ENCODE measurements around the gene PBX3.

PBX3 gene

GRCh38 chr9:126000256-126000655, 253.1 kb downstream of the PBX3 start:
- no peaks in the 10 kb centered on the region for H3K27me3 ChIP-seq (ENCODE audit: insufficient read depth, insufficient read length)
- H3K4me3 ChIP-seq (ENCODE audit: insufficient read length, low read depth): no peak overlapping the region
- H3K4me1 ChIP-seq (ENCODE audit: insufficient read depth, insufficient read length): peaks cover 6% of the 10 kb centered on the region
- H3K36me3 ChIP-seq (ENCODE audit: insufficient read depth, insufficient read length, low read length): no peaks in the 10 kb centered on the region
- TF ChIP-seq ZNF274 (IDR thresholded peaks at IDR 0.05; ENCODE audit: low read depth, low read length) (no peak), SUZ12 (IDR thresholded peaks at IDR 0.05; ENCODE audit: extremely low read depth, insufficient read depth, insufficient read length) (no peak), YY1 (IDR thresholded peaks at IDR 0.05; ENCODE audit: insufficient read depth, insufficient read length) (no peak)
- no peak overlapping the region for H3K9ac ChIP-seq (ENCODE audit: insufficient read length, low read depth)
- DNase-seq (ENCODE audit: low read depth, low spot score): no peak
- no peaks in the 10 kb centered on the region for H3K9me3 ChIP-seq (ENCODE audit: insufficient read depth, low read length)

DNA sequence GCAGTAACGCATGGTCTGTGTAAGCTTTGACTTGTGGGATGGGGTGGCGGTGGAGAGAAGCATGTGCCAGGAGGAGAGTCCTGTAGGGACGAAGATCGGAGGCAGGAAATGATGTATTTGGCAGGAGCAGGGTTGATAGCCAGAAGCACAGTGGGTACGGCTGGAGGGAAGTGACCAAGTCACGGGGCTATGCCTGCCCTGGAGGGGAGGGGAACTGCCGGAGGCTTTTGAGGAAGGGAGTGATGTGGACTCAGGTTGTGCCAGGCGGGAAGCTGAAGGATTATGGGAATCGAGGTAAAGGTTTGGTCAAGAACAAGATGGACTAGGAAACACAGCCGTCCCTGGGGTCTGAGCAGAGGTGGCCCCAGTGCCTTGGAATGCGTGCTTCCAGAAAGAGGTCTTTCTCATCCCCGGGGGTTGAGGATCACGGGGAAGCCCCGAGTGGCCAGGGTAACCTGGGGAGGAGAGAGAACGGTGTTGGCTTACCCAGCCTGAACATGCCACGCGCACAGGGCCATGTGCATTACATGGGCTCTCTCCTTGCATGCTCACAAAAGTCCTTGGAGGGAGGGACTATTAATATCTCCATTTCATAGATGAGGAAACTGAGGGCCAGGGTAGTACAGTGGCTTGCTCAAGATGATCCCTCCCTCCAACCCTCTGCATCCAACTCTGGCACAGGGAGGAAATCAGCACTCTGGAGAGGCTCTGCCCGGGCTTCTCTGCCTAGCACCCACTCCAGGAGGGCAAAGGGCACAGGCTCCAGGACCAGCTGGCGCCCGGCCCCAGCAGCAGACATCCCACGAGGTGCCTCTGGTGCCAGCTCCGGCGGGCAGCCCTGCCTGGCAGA, 253.8 kb downstream of the PBX3 start:
- no peaks in the 10 kb centered on the region for H3K36me3 ChIP-seq (ENCODE audit: insufficient read depth, insufficient read length, low read length)

DNA sequence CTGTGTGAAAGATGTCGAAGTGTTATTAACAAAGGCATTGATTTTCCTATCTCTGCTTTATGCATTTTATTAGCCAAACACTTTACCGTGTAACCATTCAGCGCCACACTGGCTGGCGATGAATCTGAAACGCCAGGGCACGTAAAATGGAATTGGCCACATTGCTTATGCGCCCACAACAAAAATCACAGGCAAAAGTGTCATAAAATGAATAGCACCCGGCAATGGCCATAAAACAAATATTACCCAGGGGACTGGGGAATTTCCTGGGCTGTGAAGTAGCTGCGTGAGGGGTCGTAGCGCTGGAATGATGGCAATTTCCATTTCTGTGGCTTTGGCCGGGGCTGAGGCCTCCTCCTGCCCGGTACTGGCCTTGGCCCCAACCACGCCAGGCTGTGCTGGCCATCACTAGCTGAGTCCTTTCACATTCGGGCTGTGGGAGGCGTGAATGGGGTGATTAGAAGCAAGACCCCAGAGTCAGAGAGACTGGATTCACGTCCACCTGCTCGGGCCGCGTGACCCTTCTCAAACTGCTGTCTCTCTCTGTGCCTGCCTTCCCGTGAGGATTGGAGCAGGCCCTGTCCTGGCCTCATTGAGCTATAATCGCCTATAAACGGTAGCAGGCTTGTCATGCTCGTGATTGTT, 254.5 kb downstream of the PBX3 start:
- Histone ChIP-seq H3K9ac (ENCODE audit: insufficient read length, low read depth) (no peak overlapping the region), H3K4me1 (ENCODE audit: insufficient read depth, insufficient read length) (peaks cover 6% of the 10 kb centered on the region), H3K9me3 (ENCODE audit: insufficient read depth, low read length) (peaks cover 3% of the 10 kb centered on the region; the same call in 1 of the 2 replicates), H3K4me3 (ENCODE audit: insufficient read length, low read depth) (no peak overlapping the region), H3K27me3 (ENCODE audit: insufficient read depth, insufficient read length) (no peaks in the 10 kb centered on the region), H3K36me3 (ENCODE audit: insufficient read depth, insufficient read length, low read length) (no peaks in the 10 kb centered on the region)
- DNase-seq (ENCODE audit: low read depth, low spot score): no peak
- TF ChIP-seq SUZ12 (IDR thresholded peaks at IDR 0.05; ENCODE audit: extremely low read depth, insufficient read depth, insufficient read length) (no peak), YY1 (IDR thresholded peaks at IDR 0.05; ENCODE audit: insufficient read depth, insufficient read length) (no peak)

More for the DNA sequence above, 253.8 kb downstream of the PBX3 start:
- DNase-seq (ENCODE audit: low read depth, low spot score): no peak
- H3K9ac ChIP-seq (ENCODE audit: insufficient read length, low read depth): no peak overlapping the region
- no peaks in the 10 kb centered on the region for H3K27me3 ChIP-seq (ENCODE audit: insufficient read depth, insufficient read length)
- H3K4me1 ChIP-seq (ENCODE audit: insufficient read depth, insufficient read length): peaks cover 6% of the 10 kb centered on the region
- no peaks in the 10 kb centered on the region for H3K9me3 ChIP-seq (ENCODE audit: insufficient read depth, low read length)
- no peak for TF ChIP-seq YY1 (IDR thresholded peaks at IDR 0.05; ENCODE audit: insufficient read depth, insufficient read length)
- no peak overlapping the region for H3K4me3 ChIP-seq (ENCODE audit: insufficient read length, low read depth)

DNA sequence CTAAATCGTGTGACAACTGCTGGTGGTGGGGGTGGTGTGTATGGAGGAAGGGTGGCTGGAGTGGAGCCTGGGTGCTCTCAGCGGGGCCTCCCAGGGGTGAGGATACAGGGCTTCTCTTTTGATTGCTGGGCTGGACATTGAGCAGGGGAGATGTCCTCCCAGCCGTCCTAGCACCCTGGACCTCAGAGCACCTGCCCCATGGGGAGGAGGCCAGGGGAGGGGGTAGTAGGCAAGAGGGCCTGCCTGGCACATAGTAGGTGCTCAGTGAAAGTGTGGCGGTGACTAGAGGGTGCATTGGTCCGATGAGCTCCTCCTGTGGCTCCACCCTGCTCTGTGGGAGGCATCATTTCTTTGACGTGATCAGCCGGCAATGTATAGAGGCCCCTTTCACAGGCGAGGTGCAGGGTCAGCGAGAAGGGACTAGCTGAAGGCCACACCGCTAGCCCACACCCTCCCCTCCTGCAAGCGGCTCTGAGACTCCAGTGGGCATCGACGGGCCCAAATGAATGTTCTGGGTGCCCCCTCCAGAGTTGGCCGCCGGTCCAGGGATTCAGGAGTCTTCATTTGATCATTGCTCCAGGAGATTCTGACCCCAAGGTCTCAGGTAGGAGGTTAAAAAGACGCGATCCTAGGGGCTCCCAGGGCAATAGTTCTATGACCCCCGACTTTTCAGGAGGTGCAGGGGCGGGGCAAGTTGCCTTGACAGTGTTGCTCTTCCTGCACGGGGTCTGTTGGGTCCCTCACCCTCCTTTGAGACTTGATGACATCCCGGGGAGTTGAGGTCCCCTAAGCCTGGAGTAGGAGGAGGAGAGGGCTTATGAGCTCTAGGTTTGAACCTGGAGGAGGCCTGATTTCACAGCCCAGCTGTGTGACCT, 255.5 kb downstream of the PBX3 start:
- Histone ChIP-seq H3K9me3 (ENCODE audit: insufficient read depth, low read length) (peaks cover 12% of the 10 kb centered on the region), H3K36me3 (ENCODE audit: insufficient read depth, insufficient read length, low read length) (no peaks in the 10 kb centered on the region), H3K27me3 (ENCODE audit: insufficient read depth, insufficient read length) (no peaks in the 10 kb centered on the region), H3K4me1 (ENCODE audit: insufficient read depth, insufficient read length) (peaks cover 6% of the 10 kb centered on the region), H3K4me3 (ENCODE audit: insufficient read length, low read depth) (no peak overlapping the region), H3K9ac (ENCODE audit: insufficient read length, low read depth) (no peak overlapping the region)
- DNase-seq (ENCODE audit: low read depth, low spot score): no peak
- TF ChIP-seq SUZ12 (IDR thresholded peaks at IDR 0.05; ENCODE audit: extremely low read depth, insufficient read depth, insufficient read length): no peak
- TF ChIP-seq ZNF274 (IDR thresholded peaks at IDR 0.05; ENCODE audit: low read depth, low read length): no peak

DNA sequence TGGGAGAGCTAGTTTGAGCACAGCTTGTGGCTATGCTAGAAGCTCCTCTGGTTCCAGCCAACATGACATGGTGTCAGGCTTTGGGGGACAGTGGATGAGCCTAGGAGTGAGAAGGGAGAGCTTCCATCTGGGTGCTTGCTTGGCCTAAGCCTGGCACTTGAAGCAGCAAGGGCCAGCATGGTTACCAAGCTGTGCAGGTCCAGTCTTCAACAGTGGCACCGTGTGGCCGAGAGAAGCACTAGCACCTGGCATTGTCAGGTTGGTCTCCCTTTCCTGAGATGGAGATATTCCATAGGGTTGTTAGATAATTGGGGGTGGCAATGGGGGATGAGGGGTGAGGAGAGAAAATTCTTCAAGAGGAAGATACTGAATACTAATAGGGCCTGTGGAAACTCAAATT, 261.9 kb downstream of the PBX3 start:
- Histone ChIP-seq H3K9ac (ENCODE audit: insufficient read length, low read depth) (no peak overlapping the region), H3K36me3 (ENCODE audit: insufficient read depth, insufficient read length, low read length) (no peaks in the 10 kb centered on the region), H3K4me3 (ENCODE audit: insufficient read length, low read depth) (no peak overlapping the region), H3K4me1 (ENCODE audit: insufficient read depth, insufficient read length) (no peaks in the 10 kb centered on the region), H3K9me3 (ENCODE audit: insufficient read depth, low read length) (peaks cover 35% of the 10 kb centered on the region), H3K27me3 (ENCODE audit: insufficient read depth, insufficient read length) (no peaks in the 10 kb centered on the region)
- DNase-seq (ENCODE audit: low read depth, low spot score): peak; percentile 11
- TF ChIP-seq YY1 (IDR thresholded peaks at IDR 0.05; ENCODE audit: insufficient read depth, insufficient read length) (no peak), ZNF274 (IDR thresholded peaks at IDR 0.05; ENCODE audit: low read depth, low read length) (no peak), SUZ12 (IDR thresholded peaks at IDR 0.05; ENCODE audit: extremely low read depth, insufficient read depth, insufficient read length) (no peak)

- Histone ChIP-seq H3K4me3 (ENCODE audit: insufficient read length, low read depth) (no peak overlapping the region), H3K9me3 (ENCODE audit: insufficient read depth, low read length) (peaks cover 3% of the 10 kb centered on the region; the same call in 1 of the 2 replicates)
These were observed 267.6 kb downstream of the PBX3 start for GRCh38 chr9:126014726-126015125.

GRCh38 chr9:126015424-126015823, 268.3 kb downstream of the PBX3 start:
- no peaks in the 10 kb centered on the region for H3K9me3 ChIP-seq (ENCODE audit: insufficient read depth, low read length)
- H3K27me3 ChIP-seq (ENCODE audit: insufficient read depth, insufficient read length): no peaks in the 10 kb centered on the region
- no peak for DNase-seq (ENCODE audit: low read depth, low spot score)
- H3K4me3 ChIP-seq (ENCODE audit: insufficient read length, low read depth): no peak overlapping the region
- no peak overlapping the region for H3K9ac ChIP-seq (ENCODE audit: insufficient read length, low read depth)
- no peaks in the 10 kb centered on the region for H3K4me1 ChIP-seq (ENCODE audit: insufficient read depth, insufficient read length)
- no peak for TF ChIP-seq SUZ12 (IDR thresholded peaks at IDR 0.05; ENCODE audit: extremely low read depth, insufficient read depth, insufficient read length)
- TF ChIP-seq YY1 (IDR thresholded peaks at IDR 0.05; ENCODE audit: insufficient read depth, insufficient read length): no peak
- no peak for TF ChIP-seq ZNF274 (IDR thresholded peaks at IDR 0.05; ENCODE audit: low read depth, low read length)
- no peaks in the 10 kb centered on the region for H3K36me3 ChIP-seq (ENCODE audit: insufficient read depth, insufficient read length, low read length)

More at GRCh38 chr9:126014726-126015125, 267.6 kb downstream of the PBX3 start:
- no peaks in the 10 kb centered on the region for H3K36me3 ChIP-seq (ENCODE audit: insufficient read depth, insufficient read length, low read length)
- H3K27me3 ChIP-seq (ENCODE audit: insufficient read depth, insufficient read length): no peaks in the 10 kb centered on the region
- H3K9ac ChIP-seq (ENCODE audit: insufficient read length, low read depth): no peak overlapping the region
- no peaks in the 10 kb centered on the region for H3K4me1 ChIP-seq (ENCODE audit: insufficient read depth, insufficient read length)
- no peak for DNase-seq (ENCODE audit: low read depth, low spot score)
- TF ChIP-seq SUZ12 (IDR thresholded peaks at IDR 0.05; ENCODE audit: extremely low read depth, insufficient read depth, insufficient read length): no peak
- no peak for TF ChIP-seq ZNF274 (IDR thresholded peaks at IDR 0.05; ENCODE audit: low read depth, low read length)
- no peak for TF ChIP-seq YY1 (IDR thresholded peaks at IDR 0.05; ENCODE audit: insufficient read depth, insufficient read length)

Data from NT2/D1 (cell line).